Activated CD4-positive, alpha-beta T cell treated with anti-CD3 and anti-CD28 coated beads, Interleukin-2, Interleukin-4, amounts not matched to agents 100 ng/mL and 50 ng/mL, durations not matched to agents 16 hours and 8 hours (primary cell): Measurements from ENCODE around the gene ENTPD6.
A peak's percentile ranks its signal among the peaks of the same experiment; 100 is the strongest.
"Not testable (repeated sequence)": the region's sequence is repeated elsewhere in the genome, so short reads cannot be mapped to it uniquely, and the experiment has no call there.

Experiments
- DNase-seq: peaks from one replicate; pipeline ENCODE4 v3.0.0-alpha.2; 2020; ENCODE audit warnings: low spot score

ENTPD6 gene

DNA sequence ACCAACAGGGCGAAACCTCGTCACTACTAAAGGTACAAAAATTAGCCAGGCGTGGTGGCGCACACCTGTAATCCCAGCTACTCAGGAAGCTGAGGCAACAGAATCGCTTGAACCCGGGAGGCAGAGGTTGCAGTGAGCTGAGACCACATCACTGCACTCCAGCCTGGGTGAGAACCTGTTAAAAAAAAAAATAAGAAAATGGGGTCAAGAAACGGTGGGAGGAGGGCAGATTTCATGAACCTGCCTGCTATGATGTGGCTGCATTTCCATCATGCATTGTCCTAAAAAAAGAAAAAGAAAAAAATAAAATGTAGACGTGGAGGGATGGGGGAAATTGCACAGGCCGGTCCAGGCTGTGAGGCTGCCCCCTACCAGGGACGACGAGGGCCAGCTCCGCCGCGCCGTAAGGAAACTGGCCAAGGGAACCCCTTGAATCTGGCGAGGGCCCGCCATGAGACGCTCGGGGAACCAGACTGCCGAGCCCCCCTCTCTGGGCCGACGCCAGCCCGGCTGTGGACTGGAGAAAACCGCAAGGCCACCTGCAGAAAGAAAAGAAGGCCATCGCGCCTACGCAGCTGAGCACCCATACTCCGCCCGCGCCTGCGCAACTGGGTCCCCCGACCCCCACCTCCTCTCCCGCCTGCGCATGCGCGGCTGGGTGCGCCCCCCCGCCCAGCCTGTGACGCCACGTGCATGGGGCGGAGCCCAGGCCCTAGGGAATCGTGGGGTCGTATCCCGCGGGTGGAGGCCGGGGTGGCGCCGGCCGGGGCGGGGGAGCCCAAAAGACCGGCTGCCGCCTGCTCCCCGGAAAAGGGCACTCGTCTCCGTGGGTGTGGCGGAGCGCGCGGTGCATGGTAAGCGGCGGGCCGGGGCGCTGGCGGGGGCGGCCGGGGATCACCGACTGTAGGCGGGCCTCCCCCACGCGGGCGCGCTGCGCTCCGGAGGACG, at the start of gene ENTPD6:
TSS of gene ENTPD6 (plus strand) at position 699 of the 948 bp plus-strand sequence. CDS start 10,825 bp downstream, outside the sequence.
- peak; percentile 93 for DNase-seq

DNA sequence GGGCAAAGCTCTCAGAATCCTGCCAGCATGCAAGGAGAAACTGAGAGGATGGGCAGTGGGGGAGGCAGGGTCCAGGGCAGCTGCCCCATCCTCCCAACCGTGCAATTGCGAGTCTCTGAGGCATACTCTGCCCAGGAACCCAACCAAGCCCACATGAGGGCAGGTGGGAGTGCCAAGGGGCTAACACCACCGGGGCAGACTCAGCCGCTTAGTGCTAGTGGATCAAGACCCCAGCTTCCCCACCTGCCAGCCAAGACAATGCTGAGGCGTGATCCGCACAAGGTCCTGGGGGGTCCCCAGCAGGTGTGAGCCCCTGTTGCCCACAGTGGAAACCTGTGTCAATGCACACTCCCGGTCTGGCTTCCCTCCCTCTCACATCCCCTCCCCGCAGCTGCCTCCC, 48.5 kb upstream of the ENTPD6 start:
- DNase-seq, result no peak

DNA sequence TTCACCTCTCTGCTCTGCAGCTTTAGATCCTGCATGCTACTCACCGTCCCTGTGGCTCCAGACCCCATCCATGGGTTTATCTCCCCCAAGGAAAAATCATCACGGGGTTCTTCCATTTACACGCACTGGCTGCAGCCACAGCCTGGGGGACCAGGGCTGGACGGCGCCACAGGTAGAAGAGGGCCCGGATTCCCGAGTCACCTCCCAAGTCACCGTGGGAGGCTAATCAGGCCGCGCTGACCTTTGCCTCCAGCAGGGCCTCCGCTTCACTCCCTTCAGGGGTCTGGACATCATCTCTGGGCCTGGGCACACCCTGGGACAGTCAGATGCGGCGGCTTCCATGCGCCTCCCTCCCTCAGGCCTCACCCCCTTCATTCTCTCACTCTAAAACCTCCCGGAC, 47.8 kb upstream of the ENTPD6 start:
- DNase-seq, result no peak

DNA sequence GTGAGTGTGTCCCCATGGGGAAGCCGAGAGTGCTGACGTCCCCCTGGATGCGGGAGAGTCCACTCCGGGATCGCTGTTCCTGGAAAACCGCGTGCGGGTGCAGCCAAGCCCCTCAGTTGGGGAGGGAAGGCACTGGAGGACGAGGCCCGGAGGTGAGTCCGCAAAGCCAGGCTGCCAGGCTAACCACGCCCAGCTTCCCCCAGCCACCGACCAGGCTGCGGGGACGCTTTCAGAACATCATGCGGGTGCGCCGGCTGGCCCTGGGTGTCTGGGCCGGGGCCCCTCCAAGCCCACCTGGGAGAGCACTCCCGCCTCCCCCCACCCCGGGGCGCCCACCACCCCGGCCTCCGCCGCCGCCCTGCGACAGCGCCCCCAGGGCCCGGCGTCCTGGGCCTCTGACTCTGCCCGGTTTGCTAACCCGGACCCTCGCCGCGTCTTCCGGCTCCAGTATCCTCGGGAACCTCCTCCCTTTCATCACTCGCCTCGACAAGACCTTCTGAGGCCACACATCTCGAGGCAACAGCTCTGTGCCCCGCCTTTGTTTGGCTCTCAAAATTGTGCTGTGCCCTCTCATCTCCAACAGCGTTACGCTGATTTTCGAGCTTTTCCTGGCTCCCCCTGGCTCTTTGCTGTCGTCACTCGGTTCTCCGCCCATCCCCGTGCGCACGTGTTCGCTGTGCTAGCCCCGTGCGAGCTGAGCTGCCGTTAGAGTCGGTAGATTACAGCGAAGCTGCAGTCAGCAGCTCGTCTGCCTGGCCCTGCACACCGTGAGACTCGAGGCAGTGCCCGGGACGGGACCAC, 47.1 kb upstream of the ENTPD6 start:
- DNase-seq, result peak; percentile 15

DNA sequence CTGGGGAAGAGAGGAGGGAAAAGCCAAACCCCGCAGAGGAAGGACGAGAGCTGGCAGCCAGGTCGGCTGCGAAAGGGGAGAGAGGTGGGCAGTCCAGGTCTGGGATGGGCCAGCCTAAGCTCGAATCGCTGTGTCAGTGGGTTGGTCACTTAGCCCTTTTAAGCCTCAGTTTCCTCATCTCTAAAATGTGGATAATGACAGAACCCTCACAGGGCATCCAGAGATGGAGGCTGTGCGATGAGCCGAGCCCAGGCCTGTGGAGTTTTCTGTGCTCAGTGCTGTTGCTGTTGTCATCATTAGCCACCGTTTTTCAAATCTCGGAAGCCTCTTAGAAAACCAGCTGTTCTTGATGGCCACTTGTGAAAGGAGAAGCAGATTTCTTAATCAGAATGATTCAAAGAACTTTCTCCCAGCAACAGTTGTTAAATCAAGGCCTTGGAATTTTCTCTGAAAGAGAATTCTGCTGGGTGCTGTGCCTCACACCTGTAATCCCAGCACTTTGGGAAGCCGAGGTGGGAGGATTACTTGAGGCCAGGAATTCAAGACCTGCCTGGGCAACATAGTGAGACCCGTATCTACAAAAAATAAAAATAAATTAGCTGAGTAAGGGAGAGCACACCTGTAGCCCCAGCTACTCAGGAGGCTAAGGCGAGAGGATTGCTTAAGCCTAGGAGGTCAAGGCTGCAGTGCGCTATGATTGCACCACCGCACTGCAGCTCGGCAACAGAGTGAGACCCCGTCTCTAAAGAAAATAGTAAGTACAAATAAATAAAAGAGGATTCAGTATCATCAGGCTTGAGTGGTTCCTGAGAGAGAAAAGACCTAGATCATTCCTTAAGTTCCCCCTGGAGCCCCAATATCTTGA, 46.3 kb upstream of the ENTPD6 start:
- DNase-seq, result no peak

DNA sequence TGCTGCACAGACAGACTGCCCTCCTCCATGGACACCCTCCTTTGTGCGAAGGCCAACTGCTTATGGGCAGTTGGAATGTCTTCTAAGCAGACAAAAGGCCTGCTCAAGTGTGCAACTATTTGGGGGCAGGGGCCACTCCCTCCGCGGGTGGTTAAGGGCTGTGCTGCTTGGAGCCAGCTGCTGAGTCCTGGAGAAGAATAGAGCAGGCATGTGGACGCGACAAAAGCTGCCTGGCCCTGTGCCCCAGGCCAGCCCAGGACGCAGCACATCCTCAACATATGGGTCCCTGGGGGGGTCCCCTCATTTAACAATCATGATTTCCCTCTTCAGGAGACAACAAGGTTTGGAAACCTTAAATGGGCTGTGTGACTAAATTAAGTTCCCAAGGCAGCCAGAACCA, 45.5 kb upstream of the ENTPD6 start:
- no peak for DNase-seq

DNA sequence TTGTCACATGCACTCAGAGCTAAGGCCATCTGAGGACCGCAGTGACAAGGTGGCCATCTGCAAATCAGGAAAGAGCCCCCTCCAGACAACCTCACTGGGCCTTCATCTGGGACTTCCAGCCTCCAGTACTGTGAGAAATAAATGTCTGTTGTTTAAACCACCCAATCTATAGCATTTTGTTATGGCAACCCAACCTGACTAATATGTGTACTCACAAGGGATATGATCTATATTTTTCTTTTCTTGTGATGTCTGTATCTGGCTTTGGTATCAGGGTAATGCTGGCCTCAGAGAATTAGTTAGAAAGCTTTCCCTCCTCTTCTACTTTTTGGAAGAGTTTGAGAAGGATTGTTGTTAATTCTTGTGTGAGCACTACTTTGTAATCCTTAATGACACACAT, 37.5 kb upstream of the ENTPD6 start:
- DNase-seq, result peak; percentile 49

DNA sequence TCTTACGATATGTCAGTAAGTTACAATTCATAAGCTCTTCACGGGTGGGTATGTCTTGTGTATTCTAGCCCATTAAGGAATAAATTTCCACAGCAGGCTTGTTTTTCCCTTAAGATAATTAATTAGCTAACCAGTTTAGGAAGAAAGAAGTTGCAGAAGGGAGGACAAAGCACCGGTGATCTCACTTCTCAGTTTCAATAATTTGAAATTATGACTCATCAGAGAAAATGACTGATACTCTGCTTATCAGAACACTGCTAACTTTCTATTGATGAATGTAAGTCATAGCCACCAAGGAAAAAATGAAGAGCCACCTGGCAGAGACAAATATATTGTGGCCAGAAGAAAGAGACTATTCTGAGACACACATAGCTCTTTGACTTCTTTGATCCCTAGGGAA, 35.0 kb upstream of the ENTPD6 start:
- peak; percentile 61 for DNase-seq

DNA sequence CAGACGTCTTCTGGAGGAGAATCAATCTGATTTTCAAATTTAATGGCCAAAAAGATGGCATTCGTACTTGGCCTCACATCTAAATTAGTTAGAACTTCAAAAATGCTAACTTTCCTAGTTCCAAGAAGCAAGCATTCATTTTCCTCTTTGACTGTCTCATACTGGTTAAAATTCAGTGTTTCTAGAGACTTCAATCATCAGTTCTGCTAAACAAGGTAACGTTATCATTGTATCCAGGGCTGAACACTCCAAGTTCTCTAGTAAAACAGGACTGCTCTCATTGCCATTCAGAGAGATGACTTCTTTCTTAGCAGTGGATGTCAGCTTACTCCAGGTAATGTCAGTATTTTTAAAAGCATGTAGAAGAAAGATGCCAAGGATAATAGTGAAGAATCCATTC, 34.6 kb upstream of the ENTPD6 start:
- no peak for DNase-seq

DNA sequence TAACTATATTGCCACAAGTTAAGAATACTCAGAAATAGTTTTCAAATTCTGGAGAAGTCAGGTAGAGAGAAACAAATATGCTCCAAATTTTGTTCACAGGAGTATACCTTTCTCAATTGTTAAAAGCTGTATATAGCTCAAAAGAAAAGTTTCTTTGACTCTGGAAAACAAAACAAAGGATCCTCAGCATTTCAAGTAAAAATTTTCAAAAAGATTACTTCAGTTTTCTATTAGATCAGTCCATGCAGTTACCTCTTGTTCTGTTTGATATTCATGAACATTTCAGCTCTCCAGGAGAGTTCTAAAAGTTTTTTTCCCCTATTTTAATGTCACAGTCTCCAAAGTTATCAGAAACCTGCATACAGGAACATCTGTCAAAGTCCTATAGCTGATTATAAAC, 30.4 kb upstream of the ENTPD6 start:
- DNase-seq, result no peak

DNA sequence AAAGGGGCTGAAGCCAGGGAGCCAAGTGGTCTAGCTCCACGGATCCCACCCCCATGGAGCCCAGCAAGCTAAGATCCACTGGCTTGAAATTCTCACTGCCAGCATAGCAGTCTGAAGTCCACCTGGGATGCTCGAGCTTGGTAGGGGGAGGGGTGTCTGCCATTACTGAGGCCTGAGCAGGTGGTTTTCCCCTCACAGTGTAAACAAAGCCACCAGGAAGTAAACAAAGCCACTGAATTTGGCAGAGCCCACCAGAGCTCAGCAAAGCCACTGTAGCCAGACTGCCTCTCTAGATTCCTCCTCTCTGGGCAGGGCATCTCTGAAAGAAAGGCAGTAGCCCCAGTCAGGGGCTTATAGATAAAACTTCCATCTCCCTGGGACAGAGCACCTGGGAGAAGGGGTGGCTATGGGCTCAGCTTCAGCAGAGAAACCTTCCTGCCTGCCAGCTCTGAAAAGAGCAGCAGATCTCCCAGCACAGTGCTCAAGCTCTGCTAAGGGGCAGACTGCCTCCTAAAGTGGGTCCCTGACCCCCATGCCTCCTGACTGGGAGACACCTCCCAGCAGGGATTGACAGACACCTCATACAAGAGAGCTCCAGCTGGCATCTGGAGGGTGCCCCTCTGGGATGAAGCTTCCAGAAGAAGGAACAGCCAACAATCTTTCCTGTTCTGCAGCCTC, 29.3 kb upstream of the ENTPD6 start:
- not testable (repeated sequence) for DNase-seq

DNA sequence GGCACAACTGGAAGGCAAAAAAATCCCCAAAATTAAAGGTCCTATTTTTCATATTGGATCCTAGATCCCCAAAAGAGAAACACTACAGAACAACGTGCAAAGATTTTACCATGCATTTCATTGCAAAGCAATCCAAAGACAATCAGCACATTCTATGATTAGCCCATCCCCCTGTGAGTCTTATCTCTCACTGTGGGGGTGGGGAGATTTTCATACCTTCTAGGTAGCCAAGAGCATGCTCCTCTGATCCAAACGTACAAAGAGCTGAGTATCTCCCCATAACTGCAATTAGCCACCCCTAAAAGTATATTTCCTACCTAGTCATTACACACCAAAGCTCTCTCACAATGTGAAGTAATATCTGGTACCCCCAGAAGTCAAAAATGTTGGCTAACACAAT, 22.2 kb upstream of the ENTPD6 start:
- DNase-seq, result no peak

DNA sequence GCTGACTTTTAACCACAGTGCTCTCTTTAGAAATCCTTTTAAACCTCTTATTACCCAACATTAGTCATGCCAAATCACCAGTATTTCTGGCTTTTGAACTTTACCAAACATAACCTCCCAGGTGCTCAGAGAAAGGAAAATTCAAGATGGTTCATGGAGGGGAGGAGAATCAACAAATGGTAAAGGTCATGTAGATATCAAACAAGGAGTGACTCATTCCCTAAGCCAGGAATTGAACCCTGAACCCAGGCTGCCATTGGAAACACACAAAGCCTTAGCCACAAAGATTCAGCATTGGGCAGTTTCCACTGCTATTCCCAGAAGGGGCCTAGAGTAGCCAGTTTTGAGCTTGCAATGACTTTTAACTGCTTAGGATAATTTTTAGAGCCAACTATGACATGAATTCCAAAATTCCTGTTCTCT, 21.6 kb upstream of the ENTPD6 start:
- no peak for DNase-seq

DNA sequence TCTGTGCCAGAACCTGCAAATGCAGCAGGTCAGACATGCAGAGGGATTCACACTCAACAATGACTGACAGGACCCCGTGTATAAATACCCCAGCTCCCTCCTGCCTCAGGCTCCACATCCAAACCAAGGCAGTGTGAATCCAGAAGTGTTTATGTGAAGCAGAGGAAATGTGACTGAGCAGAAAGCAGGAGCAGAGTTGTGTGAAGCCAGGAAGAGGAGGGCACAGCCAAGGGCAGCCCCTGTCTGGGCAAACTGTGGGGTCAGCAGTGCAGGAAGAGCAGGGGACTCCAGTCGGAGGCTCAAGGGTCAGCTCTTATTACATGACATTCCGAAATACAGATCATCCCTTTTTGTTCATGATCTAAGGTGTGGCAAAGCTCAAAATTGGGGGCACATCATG, 19.3 kb upstream of the ENTPD6 start:
- no peak for DNase-seq

DNA sequence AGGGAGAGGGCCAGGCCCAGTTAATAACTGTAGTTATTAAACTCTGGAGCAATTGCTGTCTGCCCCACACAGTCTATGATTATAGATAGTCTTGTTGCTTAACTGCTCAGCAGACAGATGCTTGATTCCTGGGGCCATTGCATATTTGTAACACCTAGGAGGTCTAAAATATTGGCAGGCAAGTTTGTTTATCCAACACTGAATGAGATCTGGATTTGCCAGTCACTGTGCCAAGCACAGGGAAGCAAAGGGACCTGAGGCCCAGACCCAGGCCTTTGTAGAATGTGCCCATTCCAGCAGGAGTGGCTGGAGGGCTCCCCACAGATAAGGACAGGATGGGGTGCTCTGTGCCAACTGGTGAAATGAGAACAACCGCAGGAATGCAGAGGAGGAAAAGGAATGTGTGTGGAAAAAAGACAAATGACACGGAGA, 17.6 kb upstream of the ENTPD6 start:
- DNase-seq, result no peak

DNA sequence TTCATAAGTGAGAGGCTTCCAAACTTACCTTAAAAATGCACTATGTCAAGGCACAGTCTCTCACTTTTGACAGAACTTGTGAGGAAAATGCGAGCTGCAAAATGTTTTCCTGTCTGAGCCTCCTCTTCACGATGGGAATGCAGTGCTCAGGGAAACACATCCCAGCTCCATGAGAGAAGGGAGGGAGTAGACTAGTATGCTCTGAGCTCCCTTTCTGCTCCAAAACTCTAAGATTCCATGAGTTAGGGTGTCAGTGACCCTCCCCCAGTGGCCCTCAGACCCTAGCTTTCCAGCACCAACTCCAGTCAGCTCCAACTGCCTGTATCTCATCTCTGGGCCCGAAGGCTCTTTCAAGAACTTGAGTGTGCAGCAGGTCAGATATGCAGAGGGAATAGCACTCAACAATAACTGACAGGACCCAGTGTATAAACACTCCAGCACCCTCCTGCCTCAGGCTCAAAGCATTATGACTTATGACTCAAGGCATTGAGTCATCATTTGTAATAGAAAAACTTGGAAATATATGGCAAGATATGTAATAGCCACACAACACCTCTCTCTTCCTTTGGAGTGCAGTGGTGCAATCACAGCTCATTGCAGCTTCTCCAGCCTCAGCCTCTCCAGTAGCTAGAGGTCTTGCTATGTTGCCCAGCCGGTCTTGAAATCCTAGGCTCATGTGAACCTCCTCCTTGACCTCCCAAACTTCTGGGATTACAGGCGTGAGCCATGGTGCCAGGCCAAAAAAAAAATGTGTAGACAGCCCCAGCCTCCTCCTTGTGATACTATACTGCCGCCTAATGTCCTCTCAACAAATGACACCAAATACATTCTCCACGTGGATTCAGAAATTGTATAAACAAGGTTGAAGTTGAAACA, 16.7 kb upstream of the ENTPD6 start:
- DNase-seq, result peak; percentile 44

DNA sequence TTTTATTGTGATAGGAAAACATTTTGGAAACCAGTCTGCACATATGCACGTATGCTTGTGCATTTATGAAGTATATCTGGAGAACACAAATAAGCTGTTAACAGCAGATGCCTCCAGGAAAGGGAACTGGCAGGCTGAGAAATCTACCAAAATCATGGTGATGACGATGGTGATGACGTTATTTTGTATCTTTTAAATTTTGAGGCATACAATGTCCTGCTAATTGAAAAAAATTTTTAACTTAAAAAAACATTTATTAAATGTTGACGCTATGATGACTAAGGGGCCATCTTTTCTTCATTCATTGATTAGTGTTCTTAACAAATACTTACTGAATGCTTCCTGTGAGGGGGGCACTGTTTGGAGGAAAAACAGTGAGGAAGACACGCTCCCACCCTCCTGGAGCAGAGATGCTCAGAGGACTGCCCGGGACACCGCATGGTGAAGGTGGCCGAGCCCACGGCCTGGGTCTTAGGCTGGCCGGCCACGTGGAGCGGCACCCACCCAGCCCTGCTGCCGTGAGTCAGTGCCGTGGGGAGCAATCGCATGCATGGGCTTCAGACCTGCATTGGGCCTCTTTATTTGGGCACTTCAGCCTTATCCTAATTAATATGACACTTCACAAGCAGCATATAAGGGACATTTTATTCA, 15.9 kb upstream of the ENTPD6 start:
- DNase-seq, result no peak

DNA sequence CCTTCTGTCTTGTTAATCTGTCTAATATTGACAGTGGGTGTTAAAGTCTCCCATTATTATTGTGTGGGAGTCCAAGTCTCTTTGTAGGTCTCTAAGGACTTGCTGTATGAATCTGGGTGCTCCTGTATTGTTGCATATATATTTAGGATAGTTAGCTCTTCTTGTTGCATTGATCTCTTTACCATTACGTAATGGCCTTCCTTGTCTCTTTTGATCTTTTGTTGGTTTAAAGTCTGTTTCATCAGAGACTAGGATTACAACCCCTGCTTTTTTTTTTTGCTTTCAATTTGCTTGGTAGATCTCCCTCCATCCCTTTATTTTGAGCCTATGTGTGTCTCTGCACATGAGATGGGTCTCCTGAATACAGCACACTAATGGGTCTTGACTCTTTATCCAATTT, 11.1 kb upstream of the ENTPD6 start:
- DNase-seq, result not testable (repeated sequence)

DNA sequence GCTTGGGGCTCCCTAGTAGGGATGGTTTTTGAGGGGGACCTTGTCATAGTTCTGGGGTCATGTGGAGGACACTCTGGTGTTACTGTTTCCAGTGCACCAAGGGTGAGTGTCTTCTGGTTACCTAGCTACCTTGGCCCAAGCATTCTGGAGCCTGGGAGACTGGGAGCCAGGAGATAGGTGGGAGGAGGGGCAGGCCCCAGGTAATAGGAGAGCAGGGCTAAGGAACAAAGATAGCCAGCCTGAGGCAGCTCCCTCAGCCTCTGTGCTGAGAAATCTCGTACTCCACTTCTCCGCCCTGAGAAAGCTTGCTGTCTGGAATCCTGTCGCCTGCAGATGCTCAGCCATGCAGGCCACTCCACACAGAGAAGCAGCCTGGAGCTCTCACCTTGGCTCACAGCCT, 8.3 kb upstream of the ENTPD6 start:
- no peak for DNase-seq

DNA sequence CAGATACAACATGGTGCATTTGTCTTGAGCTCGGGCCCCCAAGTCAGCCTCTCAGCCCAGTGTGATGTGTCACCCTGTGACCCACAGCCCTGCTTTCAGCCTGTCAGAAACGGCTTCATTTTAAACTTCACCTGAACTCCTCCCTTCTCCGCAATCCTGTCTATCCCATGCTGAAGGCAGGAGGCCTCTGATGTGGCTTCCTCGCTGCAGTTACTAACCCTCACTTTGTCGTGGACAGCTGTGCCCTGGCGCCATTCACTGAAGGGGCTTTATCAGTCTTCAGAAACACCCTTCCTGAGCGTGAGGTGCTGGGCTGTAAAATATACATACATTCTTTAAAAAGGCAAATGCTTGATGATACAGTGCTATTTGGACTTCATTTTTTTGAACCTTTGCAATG, 7.9 kb upstream of the ENTPD6 start:
- DNase-seq, result no peak
